ENCODE data around the gene NHEJ1. TPM values are rescaled to one million over a fixed set of nuclear protein-coding genes. Genes with fewer than 3 reads are reported as not detected.
"Not testable (repeated sequence)": the region's sequence is repeated elsewhere in the genome, so short reads cannot be mapped to it uniquely, and the experiment has no call there.

The NHEJ1 gene, protein sequence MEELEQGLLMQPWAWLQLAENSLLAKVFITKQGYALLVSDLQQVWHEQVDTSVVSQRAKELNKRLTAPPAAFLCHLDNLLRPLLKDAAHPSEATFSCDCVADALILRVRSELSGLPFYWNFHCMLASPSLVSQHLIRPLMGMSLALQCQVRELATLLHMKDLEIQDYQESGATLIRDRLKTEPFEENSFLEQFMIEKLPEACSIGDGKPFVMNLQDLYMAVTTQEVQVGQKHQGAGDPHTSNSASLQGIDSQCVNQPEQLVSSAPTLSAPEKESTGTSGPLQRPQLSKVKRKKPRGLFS
- polyA plus RNA-seq (ENCODE audit: insufficient read length in 4 of 4): 10 to 100 TPM; 17.5 to 20.3 (median 19.8) TPM

DNA sequence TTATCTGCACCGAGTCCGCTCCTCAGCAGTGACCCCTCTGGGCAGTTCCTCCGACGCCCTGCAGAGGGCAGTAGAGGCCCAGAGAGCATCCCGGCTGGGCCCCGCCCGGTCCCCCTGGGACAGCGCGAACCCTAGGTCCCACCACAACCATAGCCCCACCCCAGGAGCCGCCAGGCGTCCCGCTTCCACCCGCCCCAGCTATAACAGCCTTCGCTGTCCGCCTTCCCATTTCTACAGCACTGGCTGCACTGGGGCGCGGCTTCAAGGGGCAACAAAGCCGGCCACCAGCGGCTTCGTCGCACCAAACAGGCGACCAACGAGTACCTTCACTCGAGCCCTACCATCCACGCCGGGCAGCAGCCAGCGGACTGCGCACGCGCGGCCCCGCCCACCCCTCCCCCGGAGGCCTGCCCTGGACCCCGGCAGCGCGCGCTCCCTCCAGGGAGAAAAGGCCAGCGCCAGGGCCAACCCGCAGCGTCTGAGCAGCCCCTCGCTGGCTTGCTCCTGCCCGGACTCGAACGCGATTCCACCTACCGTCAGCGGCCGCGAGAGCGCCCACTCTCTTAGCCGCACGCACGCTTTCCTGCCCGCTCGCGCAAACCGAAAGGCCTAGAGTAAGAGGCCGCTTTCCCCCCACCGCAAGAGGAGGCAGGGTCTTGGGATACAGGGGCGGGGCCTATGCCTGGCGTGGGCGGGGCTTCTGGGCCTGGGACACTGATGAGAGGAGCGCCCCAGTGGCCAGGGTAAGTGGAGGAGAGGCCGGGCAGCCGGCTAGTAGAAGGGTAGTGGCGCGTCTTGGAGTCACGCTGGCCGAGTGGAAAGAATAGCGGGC, at the start of gene NHEJ1:
TSS of gene NHEJ1 (minus strand) at position 630 of the 832 bp plus-strand sequence. CDS start 2,453 bp downstream, outside the sequence.
- peak in 3 of 4 donors; percentile 85 to 90 (median 89) for DNase-seq (ENCODE audit: low read depth in 4 of 4, low spot score in 2 of 4)

DNA sequence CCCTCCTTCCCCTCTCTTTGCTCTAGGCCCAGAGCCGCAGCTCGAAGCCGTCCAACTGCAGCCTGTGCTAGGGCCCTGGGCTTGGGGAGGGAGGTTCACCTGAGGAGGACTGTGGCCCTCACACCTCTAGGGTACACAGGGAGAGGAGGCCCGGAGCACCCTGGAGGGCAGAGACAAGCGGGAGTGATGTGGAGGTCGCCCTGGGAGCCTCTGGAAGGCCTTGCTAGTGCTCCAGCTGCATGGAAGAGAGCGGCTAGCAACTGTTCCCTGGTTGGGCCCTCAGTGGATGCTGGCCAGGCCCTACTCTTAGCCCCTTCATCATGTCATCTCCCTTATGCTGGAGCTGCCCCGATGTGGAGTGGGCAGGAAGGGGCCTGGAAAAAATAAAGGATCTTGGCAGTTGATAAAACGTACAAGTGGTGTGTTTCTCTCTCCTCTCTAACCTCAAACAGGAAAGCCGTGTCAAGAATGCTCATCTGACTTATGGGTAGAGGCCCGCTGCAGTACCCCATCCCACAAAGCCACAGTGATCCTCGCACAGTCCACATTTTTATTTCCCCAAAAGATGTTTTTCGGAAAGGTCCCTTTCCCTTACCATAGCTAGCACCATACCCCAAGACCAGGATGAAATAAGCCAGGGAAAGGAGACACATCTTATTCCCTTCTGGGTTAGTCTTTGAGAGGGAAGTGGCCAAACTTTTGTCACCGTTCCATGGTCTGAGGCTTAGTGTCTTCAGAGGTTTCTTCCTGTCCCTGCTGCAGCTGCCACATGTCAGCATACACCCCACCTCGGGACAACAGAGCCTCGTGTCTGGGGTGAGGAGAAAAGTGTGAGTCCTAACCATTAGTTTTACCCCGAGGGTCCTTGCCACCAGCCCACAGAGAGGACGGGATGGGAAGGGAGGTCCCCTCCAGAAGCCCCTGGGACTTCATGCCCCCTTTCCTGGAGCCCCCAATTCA, 48.9 kb upstream of the NHEJ1 start:
- no peak for DNase-seq (ENCODE audit: low read depth in 4 of 4, low spot score in 2 of 4)

DNA sequence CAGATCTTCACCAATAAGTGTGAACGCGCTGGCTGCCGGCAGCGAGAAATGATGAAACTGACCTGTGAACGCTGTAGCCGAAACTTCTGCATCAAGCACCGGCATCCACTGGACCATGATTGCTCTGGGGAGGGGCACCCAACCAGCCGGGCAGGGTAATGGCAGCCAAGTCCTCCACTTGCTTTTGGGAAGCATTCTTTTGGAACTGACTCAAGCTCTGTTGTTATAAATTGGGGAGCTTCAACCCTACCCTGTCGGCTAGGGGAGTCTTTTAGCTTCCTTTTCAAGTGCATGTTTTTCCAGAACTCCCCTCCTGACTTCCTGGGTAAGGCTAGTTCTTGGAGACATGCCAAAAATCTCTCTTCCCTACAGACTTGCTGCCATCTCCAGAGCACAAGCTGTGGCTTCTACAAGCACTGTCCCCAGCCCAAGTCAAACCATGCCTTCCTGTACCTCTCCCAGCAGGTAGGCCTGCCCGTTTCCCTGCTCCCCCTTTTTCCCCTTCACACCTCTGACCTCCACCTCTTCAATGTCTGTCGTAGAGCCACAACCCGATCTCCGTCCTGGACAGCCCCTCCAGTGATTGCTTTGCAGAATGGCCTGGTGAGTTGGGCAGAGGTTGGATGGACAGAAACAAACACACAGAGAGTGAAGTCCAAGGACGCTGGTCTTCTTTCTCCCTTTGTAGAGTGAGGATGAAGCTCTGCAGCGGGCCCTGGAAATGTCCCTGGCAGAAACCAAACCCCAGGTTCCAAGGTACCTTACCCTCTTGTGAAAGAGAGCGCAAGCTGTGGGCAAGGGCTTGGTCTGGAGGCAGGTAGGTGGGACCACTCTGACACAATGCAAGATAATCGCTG, 47.5 kb upstream of the NHEJ1 start:
- DNase-seq (ENCODE audit: low read depth in 4 of 4, low spot score in 2 of 4): no peak

DNA sequence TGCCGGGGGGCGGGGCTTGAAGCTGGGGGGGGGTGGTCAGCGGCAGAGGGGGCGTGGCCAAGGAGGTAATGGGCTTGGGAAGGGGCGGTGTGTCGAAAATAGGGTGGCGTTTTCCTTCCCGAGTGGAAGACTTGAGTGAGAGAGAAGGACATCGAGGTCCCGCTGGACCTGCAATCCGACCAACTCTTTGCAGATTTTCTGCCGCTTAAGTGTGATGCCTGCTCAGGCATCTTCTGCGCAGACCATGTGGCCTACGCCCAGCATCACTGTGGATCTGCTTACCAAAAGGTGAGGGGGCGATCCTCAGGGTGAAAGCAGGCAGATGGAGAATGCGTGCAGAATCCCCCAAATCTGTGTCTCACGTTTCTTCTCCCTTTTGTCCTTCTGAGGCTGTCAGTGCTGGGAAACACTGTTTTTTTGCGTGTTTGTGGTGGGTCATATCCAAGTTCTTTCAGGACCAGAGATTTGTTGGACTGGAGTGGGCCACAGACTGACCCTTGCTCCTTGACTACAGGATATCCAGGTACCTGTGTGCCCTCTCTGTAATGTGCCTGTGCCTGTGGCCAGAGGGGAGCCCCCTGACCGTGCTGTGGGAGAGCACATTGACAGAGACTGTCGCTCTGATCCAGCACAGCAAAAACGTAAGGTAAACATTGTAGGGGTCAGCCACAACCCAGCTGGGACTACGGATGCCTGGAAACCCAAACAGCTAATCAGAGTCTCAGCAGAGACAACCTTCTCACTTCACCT, 46.7 kb upstream of the NHEJ1 start:
- DNase-seq (ENCODE audit: low read depth in 4 of 4, low spot score in 2 of 4): peak in 1 of 4 donors; percentile 50

DNA sequence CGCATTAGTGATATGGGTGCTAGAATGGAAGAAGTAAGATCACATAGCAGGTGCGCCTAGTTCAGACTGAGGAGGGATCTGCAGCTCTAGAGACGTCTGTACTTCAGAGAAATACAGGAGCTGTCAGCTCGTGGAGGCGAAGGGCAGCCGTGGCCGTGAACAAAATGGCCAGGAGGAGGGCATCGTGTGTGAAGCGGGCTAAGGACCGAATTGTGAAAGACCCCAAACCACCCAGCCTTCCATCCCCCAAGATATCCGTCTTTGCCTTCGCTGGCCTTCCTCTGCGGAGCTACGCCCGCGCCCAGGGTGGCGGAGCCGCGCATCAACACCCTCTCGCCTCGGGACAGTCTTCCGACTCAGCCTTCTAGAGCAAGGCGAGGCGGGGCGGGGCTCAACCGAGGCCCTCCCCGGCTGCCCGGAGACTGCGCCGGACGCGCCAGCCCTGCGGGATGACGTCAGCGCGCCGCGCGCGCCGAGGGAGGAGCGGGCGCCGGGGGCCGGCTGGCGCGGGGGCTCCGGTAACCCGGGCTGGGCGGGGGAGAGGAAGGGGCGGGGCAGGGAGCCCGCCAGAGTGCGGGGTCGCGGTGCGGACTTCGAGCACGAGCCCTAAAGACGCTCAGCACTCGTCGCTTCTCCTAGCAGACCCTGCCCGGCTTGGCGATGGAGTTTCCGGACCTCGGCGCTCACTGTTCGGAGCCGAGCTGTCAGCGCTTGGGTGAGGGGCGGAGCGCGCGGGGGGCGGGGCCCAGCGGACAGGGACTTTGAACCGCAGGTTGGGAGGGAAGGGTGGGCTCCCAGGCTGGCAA, 45.9 kb upstream of the NHEJ1 start, which contains the start of gene ZFAND2B:
TSS of gene ZFAND2B (plus strand) at position 455 of the 806 bp plus-strand sequence. CDS start at position 661, 206 bp downstream.
- DNase-seq (ENCODE audit: low read depth in 4 of 4, low spot score in 2 of 4): peak; percentile 86 to 93 (median 90)

DNA sequence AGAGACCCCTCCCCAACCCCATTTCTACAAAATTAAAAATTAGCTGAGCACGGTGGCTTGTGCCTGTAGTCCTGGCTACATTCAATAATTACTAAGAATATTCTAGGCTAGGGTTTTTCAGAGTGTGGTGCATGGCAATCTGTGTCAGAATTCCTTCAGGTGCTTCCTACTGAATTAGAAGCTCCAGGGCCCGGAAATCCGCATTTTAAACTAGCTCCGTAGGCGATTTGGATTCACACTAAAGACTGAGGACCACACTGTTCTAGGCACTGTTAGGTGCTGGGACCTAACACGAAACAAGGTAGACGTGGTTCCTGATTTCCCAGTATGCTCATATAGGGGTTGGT, 45.3 kb upstream of the NHEJ1 start:
- DNase-seq (ENCODE audit: low read depth in 4 of 4, low spot score in 2 of 4): no peak

DNA sequence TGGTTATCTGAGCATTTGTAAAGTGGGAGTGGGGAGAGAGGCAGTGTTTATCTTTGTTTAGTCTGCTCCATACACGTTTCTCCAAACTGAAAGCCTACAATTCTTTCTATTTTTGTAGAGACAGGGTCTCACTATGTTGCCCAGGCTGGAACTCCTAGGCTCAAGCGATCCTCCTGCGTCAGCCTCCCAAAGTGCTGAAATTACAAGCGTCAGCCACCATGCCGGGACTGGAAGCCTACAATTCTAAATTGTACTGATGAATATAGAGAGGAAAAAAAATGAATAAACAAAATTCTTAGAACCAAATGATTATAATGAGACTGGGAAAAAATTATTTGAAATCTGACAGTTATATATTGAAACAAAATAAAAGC, 44.5 kb upstream of the NHEJ1 start:
- no peak for DNase-seq (ENCODE audit: low read depth in 4 of 4, low spot score in 2 of 4)

DNA sequence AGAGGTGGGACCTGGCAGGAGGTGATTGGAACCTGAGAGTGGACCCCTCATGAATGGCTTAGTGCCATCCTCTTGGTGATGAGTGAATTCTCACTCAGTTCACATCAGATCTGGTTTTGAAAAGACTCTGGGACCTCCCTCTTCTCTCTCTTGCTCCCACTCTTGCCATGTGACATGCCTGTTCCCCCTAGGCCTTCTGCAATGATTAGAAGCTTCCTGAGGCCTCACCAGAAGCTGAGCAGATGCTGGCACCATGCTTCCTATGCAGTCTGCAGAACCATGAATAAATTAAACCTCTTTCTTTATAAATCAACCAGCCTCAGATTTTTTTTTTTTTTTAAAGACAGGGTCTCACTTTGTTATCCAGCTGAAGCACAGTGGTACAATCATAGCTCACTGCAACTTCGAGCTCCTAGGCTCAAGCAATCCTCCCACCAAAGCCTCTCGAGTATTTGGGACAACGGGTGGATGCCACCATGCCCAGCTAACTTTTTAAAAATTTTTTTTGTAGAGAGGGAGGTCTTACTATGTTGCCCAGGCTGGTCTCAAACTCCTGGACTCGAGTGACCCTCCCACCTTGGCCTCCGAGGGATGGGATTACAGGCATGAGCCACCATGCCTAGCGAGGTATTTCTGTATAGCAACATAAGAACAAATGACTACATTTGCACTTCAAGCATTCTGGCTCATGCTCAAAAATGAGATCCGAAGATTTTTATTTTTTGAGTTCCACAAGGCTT, 44.0 kb upstream of the NHEJ1 start:
- DNase-seq (ENCODE audit: low read depth in 4 of 4, low spot score in 2 of 4): no peak

DNA sequence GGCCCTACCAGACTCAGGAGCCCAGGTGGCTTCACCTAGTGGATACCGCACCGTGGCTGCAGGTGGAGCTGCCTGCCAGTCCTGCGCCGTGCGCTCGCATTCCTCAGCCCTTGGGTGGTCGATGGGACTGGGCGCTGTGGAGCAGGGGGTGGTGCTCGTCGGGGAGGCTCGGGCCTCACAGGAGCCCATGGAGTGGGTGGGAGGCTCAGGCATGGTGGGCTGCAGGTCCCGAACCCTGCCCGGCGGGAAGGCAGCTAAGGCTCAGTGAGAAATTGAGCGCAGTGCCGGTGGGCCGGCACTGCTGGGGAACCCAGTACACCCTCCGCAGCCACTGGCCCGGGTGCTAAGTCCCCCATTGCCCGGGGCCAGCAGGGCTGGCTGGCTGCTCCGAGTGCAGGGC, 40.7 kb upstream of the NHEJ1 start:
- DNase-seq (ENCODE audit: low read depth in 4 of 4, low spot score in 2 of 4): not testable (repeated sequence)

DNA sequence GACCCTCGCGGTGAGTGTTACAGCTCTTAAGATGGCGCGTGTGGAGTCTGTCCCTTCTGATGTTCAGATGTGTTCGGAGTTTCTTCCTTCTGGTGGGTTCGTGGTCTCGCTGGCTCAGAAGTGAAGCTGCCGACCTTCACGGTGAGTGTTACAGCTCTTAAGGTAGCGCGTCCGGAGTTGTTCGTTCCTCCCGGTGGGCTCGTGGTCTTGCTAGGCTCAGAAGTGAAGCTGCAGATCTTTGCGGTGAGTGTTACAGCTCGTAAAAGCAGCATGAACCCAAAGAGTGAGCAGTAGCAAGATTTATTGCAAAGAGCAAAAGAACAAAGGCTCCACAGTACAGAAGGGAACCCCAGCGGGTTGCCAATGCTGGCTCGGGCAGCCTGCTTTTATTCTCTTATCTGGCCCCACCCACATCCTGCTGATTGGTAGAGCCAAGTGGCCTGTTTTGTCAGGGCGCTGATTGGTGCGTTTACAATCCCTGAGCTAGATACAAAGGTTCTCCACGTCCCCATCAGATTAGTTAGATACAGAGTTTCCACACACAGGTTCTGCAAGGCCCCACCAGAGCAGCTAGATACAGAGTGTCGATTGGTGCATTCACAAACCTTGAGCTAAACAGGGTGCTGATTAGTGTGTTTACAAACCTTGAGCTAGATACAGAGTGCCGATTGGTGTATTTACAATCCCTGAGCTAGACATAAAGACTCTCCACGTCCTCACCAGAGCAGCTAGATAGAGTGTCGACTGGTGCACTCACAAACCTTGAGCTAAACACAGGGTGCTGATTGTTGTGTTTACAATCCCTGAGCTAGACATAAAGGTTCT, 40.1 kb upstream of the NHEJ1 start:
- not testable (repeated sequence) for DNase-seq (ENCODE audit: low read depth in 4 of 4, low spot score in 2 of 4)

DNA sequence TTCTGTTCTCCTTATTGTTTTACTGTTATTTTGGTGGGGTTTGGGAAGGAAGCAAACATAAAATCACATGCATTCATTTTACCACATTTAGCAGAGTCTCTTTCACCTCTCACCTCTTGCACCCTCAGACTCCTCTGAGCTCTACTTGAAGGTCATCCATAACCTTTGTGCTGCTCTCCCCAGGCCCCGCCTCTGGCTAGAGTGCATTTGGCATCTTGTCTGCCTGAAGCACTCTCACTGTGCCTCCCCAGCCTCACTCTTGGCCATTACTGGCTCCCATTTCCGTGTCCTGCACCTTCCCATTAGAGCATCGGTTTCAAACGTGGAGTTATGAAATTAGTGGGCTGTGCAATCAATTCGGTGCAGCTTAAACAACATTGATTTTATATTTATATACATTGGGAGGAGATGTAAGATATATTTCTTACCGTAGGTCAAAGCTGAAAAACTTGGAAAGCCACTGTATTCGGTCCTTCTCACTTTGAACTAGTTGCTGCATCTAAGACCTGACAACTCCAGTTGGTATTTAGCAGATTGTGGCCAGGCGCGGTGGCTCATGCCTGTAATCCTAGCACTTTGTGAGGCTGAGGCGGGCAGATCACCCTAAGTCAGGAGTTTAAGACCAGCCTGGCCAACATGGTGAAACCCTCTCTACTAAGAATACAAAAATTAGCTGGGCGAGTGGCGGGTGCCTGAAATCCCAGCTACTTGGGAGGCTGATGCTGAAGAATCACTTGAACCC, 39.0 kb upstream of the NHEJ1 start:
- no peak for DNase-seq (ENCODE audit: low read depth in 4 of 4, low spot score in 2 of 4)

DNA sequence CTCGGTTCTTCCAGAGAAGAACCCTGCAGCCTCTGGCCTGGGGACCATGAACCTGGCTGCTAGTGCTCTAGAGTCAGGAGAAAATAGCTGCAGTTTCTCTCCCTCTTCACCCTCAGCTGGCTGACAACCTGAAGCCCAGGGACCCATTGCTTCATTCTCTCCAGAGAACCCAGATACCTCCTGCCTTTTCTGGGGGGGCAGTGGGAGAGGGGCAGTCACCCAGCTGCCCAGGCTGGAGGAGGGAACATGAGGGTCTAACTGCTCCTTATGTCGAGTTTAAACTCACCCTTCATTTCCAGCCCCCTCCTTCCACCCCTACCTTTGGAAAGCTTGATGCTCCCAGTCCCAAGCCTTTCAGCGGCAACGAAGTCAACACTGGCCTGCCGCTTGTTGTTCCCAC, 38.4 kb upstream of the NHEJ1 start:
- no peak for DNase-seq (ENCODE audit: low read depth in 4 of 4, low spot score in 2 of 4)

DNA sequence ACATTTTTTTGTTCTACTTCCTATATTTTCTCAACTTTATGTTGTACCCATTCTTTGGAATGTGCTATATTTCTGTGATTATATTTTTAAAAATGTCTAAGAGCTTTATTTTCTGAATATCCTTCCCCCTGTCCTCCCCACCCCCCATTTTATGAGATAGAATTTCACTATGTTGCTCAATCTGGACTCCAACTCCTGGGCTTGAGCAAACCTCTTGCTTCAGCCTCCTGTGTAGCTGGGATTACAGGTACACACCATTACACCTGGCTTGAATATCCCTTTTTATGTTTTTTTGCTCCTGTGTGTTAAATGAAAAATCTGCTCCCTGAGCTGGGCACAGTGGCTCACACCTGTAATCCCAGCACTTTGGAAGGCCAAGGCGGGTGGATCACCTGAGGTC, 36.8 kb upstream of the NHEJ1 start:
- DNase-seq (ENCODE audit: low read depth in 4 of 4, low spot score in 2 of 4): no peak

DNA sequence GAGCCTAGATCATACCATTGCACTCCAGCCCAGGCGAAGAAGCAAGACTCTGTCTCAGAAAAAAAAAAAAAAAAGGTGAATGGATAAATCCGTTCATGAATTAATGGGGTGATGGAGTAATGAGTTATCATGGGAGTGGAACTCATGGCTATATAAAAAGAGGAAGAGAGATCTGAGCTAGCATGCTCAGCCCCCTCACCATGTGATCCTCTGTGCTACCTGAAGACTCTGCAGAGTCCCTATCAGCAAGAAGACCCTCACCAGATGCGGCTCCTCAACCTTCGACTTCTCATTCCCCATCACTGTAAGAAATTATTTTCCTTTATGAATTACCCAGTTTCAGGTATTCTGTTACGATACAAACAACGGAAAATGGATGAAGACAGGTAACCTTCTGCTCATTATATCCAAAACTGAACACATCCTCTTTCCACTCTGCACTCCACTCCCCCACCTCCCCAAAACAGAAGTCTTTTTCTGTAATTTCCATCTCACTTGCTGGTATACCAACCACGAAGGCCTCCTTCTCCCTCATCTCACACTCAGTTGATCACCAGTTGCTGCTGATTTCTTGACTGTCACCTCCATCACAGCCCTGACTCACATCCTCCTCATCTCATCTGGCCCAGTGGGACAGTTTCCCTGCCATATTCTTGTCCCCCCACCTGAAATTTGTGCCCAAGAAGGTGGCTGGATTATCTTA, 26.3 kb upstream of the NHEJ1 start:
- no peak for DNase-seq (ENCODE audit: low read depth in 4 of 4, low spot score in 2 of 4)

DNA sequence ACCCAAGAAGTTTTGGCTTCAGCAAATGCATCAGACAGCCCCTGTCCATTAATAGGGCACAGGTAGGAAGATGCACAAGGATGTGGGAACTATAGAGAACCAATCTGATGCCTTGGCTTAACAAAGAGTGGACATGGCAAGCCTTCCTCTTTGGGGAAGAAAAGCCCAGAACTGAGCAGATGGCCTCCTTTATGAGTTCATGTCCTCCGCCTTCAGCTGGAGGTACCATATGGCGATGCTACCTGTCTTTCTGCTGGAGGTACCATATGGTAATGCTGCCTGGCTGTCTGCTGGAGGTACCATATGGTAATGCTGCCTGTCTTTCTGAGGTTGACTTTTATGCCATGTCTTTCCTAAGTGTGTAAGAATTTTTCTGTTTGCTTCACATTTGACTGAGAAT, 23.5 kb upstream of the NHEJ1 start:
- no peak for DNase-seq (ENCODE audit: low read depth in 4 of 4, low spot score in 2 of 4)

Measured in left renal cortex interstitium (tissue), 4 donors.